Neural cell (in vitro differentiated cells): ENCODE data around the gene MYPN. TPM values are rescaled to one million over a fixed set of nuclear protein-coding genes. Genes with fewer than 3 reads are reported as not detected.

Source experiments
- H2AFZ ChIP-seq: fragments of 200-600, 300-800 bp; sonication (generic), shearing (Covaris generic); 2 replicates; pipeline ENCODE4 v1.6.0; 2014; ENCODE audit warnings: low read depth, mild to moderate bottlenecking, antibody characterized with exemption, low read length, moderate library complexity
- H3F3A ChIP-seq: fragments of 200-600 bp; shearing (Covaris generic); 2 replicates; pipeline ENCODE4 v1.6.1; 2016; ENCODE audit warnings: mild to moderate bottlenecking, moderate library complexity, mixed read lengths, antibody characterized with exemption, low read length; ENCODE audit not compliant: insufficient read depth, poor library complexity, severe bottlenecking
- H3K27ac ChIP-seq: fragments of 200-600, 300-800 bp; sonication (generic), shearing (Covaris generic); 2 replicates; pipeline ENCODE4 v1.5.1; 2014; ENCODE audit warnings: mild to moderate bottlenecking, low read length, moderate library complexity
- H3K27me3 ChIP-seq: fragments of 300-800, 200-600 bp; sonication (generic), shearing (Covaris generic); 2 replicates; pipeline ENCODE4 v1.6.0; 2014; ENCODE audit warnings: mild to moderate bottlenecking, low read depth, low read length, moderate library complexity; ENCODE audit not compliant: insufficient read depth
- H3K36me3 ChIP-seq: fragments of 300-800, 200-600 bp; sonication (generic), shearing (Covaris generic); 2 replicates; pipeline ENCODE4 v1.5.1; 2014; ENCODE audit warnings: mild to moderate bottlenecking, antibody characterized with exemption, low read length, moderate library complexity; ENCODE audit not compliant: insufficient read depth
- H3K4me2 ChIP-seq: fragments of 300-800, 200-600 bp; sonication (generic), shearing (Covaris generic); 2 replicates; pipeline ENCODE4 v1.6.0; 2014; ENCODE audit warnings: mild to moderate bottlenecking, low read length
- H3K4me3 ChIP-seq: fragments of 300-800, 200-600 bp; sonication (generic), shearing (Covaris generic); 2 replicates; pipeline ENCODE4 v1.5.1; 2014; ENCODE audit warnings: mild to moderate bottlenecking, low read length, moderate library complexity
- H3K79me2 ChIP-seq: fragments of 200-600 bp; shearing (Covaris generic); replicated peaks from 2 replicates; pipeline ENCODE4 v1.6.0; 2014; ENCODE audit warnings: mild to moderate bottlenecking, low read length, moderate library complexity; ENCODE audit not compliant: insufficient read depth
- H3K9ac ChIP-seq: fragments of 300-800, 200-600 bp; sonication (generic), shearing (Covaris generic); 2 replicates; pipeline ENCODE4 v1.6.1; 2016; ENCODE audit warnings: mild to moderate bottlenecking, low read length, mixed read lengths
- H3K9me2 ChIP-seq: fragments of 200-600 bp; shearing (Covaris generic); 2 replicates; pipeline ENCODE4 v1.6.1; 2016; ENCODE audit warnings: mild to moderate bottlenecking, low read length, mixed read lengths; ENCODE audit not compliant: insufficient read depth
- H3K9me3 ChIP-seq: fragments of 200-600, 300-800 bp; sonication (generic), shearing (Covaris generic); 2 replicates; pipeline ENCODE4 v1.6.1; 2016; ENCODE audit warnings: mild to moderate bottlenecking, mixed run types, low read length, moderate library complexity, mixed read lengths
- H4K20me1 ChIP-seq: fragments of 200-600 bp; shearing (Covaris generic); 2 replicates; pipeline ENCODE4 v1.6.1; 2016; ENCODE audit warnings: mild to moderate bottlenecking, mixed run types; ENCODE audit not compliant: insufficient read depth
- EP300 ChIP-seq: fragments of 450-650 bp; conservative IDR thresholded peaks from 2 replicates; pipeline ENCODE4 v1.6.1; 2014; ENCODE audit warnings: antibody characterized with exemption, mild to moderate bottlenecking, moderate library complexity; ENCODE audit not compliant: poor library complexity, severe bottlenecking
- EZH2 ChIP-seq: fragments of 200-600, 300-800 bp; shearing (Covaris generic), sonication (generic); IDR thresholded peaks from 2 replicates; pipeline ENCODE4 v1.6.1; 2014; ENCODE audit warnings: antibody characterized with exemption, low read length, borderline replicate concordance, mild to moderate bottlenecking; ENCODE audit not compliant: insufficient read depth, poor library complexity, severe bottlenecking
- MXI1 ChIP-seq: fragments of 450-650 bp; conservative IDR thresholded peaks from 2 replicates; pipeline ENCODE4 v1.6.1; 2014; ENCODE audit warnings: antibody characterized with exemption, mild to moderate bottlenecking; ENCODE audit not compliant: poor library complexity, severe bottlenecking
- POLR2AphosphoS5 ChIP-seq: IDR thresholded peaks from 2 replicates; pipeline ENCODE4 v1.6.1; 2012
- RAD21 ChIP-seq: fragments of 450-650 bp; conservative IDR thresholded peaks from 2 replicates; pipeline ENCODE4 v1.6.1; 2014; ENCODE audit warnings: antibody characterized with exemption, mild to moderate bottlenecking, moderate library complexity
- SMC3 ChIP-seq: fragments of 450-650 bp; conservative IDR thresholded peaks from 2 replicates; pipeline ENCODE4 v1.6.1; 2014; ENCODE audit warnings: antibody characterized with exemption, mild to moderate bottlenecking, moderate library complexity; ENCODE audit not compliant: poor library complexity
- TAF1 ChIP-seq: IDR thresholded peaks from 2 replicates; pipeline ENCODE4 v1.6.1; 2012; ENCODE audit warnings: low read depth
- polyA plus RNA-seq: library from polyadenylated mRNA; depleted of rRNA; stranded (reverse); fragments of >200 nt; gene quantifications from 2 replicates; pipeline ENCODE4 v1.2.3, GENCODE V29; 2014
- TF ChIP-seq, protein P1 (sequence below): IDR thresholded peaks from 2 replicates; pipeline ENCODE4 v1.6.1; 2012; ENCODE audit warnings: borderline replicate concordance
- TF ChIP-seq, protein P2 (sequence below): fragments of 450-650 bp; IDR thresholded peaks from 2 replicates; pipeline ENCODE4 v1.5.1; 2014; ENCODE audit warnings: antibody characterized with exemption, mild to moderate bottlenecking, moderate library complexity; ENCODE audit not compliant: poor library complexity, severe bottlenecking

Gene MYPN
- polyA plus RNA-seq, 1 donor from 2014 or later: not detected

DNA sequence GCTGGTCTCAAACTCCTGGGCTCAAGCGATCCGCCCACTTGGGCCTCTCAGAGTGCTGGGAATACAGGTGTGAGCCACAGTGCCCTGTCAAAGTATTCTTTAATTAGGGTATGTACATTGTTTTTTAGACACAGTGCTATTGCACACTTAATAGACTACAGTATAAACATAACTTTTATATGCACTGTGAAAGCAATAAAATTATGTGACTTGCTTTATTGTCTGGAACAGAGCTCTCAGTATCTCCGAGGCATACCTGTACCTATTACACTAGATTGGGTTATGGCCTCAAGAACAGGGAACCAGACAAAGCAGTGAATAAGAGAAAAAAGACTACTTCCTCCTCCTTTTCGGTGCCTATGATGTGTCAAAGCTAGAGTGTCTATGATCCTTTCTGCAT, 109.5 kb downstream of the MYPN start:
- no peak overlapping the region for H3K27ac ChIP-seq
- TF ChIP-seq EP300: no peak
- no peak for TF ChIP-seq RAD21
- TF ChIP-seq SMC3: no peak
- no peak for TF ChIP-seq EZH2
- TF ChIP-seq, protein P1, sequence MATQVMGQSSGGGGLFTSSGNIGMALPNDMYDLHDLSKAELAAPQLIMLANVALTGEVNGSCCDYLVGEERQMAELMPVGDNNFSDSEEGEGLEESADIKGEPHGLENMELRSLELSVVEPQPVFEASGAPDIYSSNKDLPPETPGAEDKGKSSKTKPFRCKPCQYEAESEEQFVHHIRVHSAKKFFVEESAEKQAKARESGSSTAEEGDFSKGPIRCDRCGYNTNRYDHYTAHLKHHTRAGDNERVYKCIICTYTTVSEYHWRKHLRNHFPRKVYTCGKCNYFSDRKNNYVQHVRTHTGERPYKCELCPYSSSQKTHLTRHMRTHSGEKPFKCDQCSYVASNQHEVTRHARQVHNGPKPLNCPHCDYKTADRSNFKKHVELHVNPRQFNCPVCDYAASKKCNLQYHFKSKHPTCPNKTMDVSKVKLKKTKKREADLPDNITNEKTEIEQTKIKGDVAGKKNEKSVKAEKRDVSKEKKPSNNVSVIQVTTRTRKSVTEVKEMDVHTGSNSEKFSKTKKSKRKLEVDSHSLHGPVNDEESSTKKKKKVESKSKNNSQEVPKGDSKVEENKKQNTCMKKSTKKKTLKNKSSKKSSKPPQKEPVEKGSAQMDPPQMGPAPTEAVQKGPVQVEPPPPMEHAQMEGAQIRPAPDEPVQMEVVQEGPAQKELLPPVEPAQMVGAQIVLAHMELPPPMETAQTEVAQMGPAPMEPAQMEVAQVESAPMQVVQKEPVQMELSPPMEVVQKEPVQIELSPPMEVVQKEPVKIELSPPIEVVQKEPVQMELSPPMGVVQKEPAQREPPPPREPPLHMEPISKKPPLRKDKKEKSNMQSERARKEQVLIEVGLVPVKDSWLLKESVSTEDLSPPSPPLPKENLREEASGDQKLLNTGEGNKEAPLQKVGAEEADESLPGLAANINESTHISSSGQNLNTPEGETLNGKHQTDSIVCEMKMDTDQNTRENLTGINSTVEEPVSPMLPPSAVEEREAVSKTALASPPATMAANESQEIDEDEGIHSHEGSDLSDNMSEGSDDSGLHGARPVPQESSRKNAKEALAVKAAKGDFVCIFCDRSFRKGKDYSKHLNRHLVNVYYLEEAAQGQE: no peak
- TF ChIP-seq POLR2AphosphoS5: no peak
- TF ChIP-seq TAF1: no peak
- TF ChIP-seq MXI1: no peak
- no peaks in the 10 kb centered on the region for H3K9me2 ChIP-seq

DNA sequence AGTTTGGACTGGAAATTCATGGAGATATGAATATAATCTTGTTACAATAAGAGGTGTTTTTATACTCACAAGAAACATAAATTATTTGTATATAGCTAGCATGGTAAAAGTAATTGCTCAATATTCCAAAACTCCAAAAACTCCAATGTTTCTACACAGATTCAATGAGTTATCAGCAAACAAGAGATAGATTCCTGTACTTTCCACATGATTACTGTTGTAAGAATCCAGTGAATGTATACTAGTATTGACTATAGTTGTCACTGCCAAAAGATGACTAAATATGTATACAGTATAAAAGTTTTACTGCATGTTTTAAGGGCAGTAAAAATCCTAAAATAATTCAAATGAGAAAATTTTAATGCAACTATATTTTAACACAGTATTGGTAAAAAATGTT, 111.9 kb downstream of the MYPN start:
- no peak overlapping the region for H2AFZ ChIP-seq
- H3F3A ChIP-seq: no peaks in the 10 kb centered on the region
- H3K79me2 ChIP-seq: no peaks in the 10 kb centered on the region
- no peak overlapping the region for H3K9ac ChIP-seq
- H3K27me3 ChIP-seq: no peaks in the 10 kb centered on the region
- H3K9me3 ChIP-seq: no peaks in the 10 kb centered on the region
- no peak overlapping the region for H3K27ac ChIP-seq
- no peaks in the 10 kb centered on the region for H3K9me2 ChIP-seq
- H3K4me3 ChIP-seq: no peak overlapping the region
- TF ChIP-seq, protein P2, sequence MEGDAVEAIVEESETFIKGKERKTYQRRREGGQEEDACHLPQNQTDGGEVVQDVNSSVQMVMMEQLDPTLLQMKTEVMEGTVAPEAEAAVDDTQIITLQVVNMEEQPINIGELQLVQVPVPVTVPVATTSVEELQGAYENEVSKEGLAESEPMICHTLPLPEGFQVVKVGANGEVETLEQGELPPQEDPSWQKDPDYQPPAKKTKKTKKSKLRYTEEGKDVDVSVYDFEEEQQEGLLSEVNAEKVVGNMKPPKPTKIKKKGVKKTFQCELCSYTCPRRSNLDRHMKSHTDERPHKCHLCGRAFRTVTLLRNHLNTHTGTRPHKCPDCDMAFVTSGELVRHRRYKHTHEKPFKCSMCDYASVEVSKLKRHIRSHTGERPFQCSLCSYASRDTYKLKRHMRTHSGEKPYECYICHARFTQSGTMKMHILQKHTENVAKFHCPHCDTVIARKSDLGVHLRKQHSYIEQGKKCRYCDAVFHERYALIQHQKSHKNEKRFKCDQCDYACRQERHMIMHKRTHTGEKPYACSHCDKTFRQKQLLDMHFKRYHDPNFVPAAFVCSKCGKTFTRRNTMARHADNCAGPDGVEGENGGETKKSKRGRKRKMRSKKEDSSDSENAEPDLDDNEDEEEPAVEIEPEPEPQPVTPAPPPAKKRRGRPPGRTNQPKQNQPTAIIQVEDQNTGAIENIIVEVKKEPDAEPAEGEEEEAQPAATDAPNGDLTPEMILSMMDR: no peak
- TF ChIP-seq RAD21: no peak
- no peak for TF ChIP-seq MXI1
- no peak for TF ChIP-seq EP300
- TF ChIP-seq TAF1: no peak
- TF ChIP-seq, protein P1: no peak
- TF ChIP-seq SMC3: no peak
- no peak for TF ChIP-seq POLR2AphosphoS5
- TF ChIP-seq EZH2: no peak
- no peaks in the 10 kb centered on the region for H3K36me3 ChIP-seq
- no peak overlapping the region for H3K4me2 ChIP-seq
- no peaks in the 10 kb centered on the region for H4K20me1 ChIP-seq

More for the DNA sequence above, 109.5 kb downstream of the MYPN start:
- Histone ChIP-seq H3F3A (no peaks in the 10 kb centered on the region), H3K9ac (no peak overlapping the region), H3K4me2 (no peak overlapping the region), H3K79me2 (no peaks in the 10 kb centered on the region), H3K9me3 (no peaks in the 10 kb centered on the region), H3K36me3 (no peaks in the 10 kb centered on the region), H3K27me3 (no peaks in the 10 kb centered on the region), H3K4me3 (no peak overlapping the region), H4K20me1 (no peaks in the 10 kb centered on the region), H2AFZ (no peak overlapping the region)
